Cardiac muscle cell (in vitro differentiated cells and primary cell): Measurements from ENCODE around the gene RBX1. TPM values are rescaled to one million over a fixed set of nuclear protein-coding genes. Genes with fewer than 3 reads are reported as not detected.

Source experiments
- DNase-seq, 2 donors: peaks; one replicate each; pipeline versions ENCODE4 v3.0.0 to v3.0.0-alpha.2; 2010 to 2017; ENCODE audit warnings: low read depth in 1 of 2, low spot score in 1 of 2
- H3K27ac ChIP-seq: fragments of 200-600 bp; sonication (generic); 2 replicates; pipeline ENCODE4 v1.5.1; 2016
- H3K27me3 ChIP-seq: fragments of 200-600 bp; sonication (generic); 2 replicates; pipeline ENCODE4 v1.6.0; 2016; ENCODE audit warnings: control low read depth
- H3K36me3 ChIP-seq: fragments of 200-600 bp; sonication (generic); 2 replicates; pipeline ENCODE4 v1.5.1; 2016; ENCODE audit warnings: control low read depth
- H3K4me1 ChIP-seq: fragments of 200-600 bp; sonication (generic); 2 replicates; pipeline ENCODE4 v1.8.1; 2017; ENCODE audit warnings: low read depth, mild to moderate bottlenecking, mixed run types
- H3K4me3 ChIP-seq: fragments of 200-600 bp; sonication (generic); 2 replicates; pipeline ENCODE4 v1.5.1; 2016; ENCODE audit warnings: mild to moderate bottlenecking
- H3K9me3 ChIP-seq: fragments of 200-600 bp; sonication (generic); 2 replicates; pipeline ENCODE4 v1.5.1; 2017; ENCODE audit warnings: low read depth, mild to moderate bottlenecking, control low read depth
- polyA plus RNA-seq: library from polyadenylated mRNA; unstranded; fragments of >200 nt; fragmentation: Nextera tagmentation; extraction: Ambion mirVana; gene quantifications from 2 replicates; pipeline ENCODE4 v1.2.1, GENCODE V29; 2016
- total RNA-seq: library from RNA; depleted of rRNA; stranded (reverse); fragments of >200 nt; gene quantifications from 2 replicates; pipeline ENCODE4 v1.2.3, GENCODE V29; 2016
- TF ChIP-seq, protein P1 (sequence below): IDR thresholded peaks from 2 replicates; pipeline ENCODE4 v1.5.1; 2012; ENCODE audit warnings: low read depth, mild to moderate bottlenecking, low read length

RBX1 gene
- total and polyA plus RNA-seq, 2 experiments from 2014 or later = 86.4 to 356 TPM

DNA sequence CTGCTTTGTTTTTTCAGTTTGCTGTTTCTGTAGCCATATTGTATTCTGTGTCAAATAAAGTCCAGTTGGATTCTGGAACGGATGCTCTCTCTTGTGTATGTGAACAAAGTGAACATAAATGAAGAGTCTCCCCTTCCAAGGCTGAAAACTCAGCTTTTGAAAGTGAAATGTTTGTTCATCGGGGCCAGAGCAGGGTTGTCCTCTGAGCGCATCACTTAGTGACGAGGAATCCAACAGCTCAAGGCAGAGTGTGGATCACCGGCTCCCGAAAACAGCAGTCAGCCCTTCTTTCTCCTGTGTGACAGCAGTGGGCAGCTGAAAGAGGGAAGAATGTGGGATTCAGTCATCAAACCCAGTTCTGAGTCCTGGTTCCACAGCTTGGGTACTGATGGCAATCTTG lies 21.4 kb downstream of the RBX1 start:
- TF ChIP-seq, protein P1, sequence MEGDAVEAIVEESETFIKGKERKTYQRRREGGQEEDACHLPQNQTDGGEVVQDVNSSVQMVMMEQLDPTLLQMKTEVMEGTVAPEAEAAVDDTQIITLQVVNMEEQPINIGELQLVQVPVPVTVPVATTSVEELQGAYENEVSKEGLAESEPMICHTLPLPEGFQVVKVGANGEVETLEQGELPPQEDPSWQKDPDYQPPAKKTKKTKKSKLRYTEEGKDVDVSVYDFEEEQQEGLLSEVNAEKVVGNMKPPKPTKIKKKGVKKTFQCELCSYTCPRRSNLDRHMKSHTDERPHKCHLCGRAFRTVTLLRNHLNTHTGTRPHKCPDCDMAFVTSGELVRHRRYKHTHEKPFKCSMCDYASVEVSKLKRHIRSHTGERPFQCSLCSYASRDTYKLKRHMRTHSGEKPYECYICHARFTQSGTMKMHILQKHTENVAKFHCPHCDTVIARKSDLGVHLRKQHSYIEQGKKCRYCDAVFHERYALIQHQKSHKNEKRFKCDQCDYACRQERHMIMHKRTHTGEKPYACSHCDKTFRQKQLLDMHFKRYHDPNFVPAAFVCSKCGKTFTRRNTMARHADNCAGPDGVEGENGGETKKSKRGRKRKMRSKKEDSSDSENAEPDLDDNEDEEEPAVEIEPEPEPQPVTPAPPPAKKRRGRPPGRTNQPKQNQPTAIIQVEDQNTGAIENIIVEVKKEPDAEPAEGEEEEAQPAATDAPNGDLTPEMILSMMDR = no peak
- Histone ChIP-seq H3K27ac (peak overlapping the region; percentile 72), H3K36me3 (peaks cover 19% of the 10 kb centered on the region), H3K4me3 (no peak overlapping the region), H3K27me3 (no peaks in the 10 kb centered on the region), H3K4me1 (peaks cover 6% of the 10 kb centered on the region), H3K9me3 (no peaks in the 10 kb centered on the region)
- DNase-seq = no peak

DNA sequence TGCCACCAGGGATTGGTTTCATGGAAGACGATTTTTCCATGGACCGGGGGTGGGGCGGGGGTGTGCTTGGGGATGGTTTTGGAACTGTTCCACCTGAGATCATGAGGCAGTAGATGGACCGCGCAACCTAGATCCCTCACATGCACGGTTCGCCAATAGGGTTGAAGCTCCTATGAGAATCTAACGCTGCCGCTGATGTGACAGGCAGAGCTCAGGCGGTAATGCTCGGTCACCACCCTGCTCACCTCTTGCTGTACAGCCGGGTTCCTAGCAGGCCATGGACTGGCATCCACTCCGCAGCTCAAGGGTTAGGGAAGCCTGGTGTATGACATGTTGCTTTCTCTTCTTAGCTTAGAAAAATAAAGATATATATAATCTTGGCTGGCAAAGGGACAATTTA lies 22.0 kb downstream of the RBX1 start:
- no peak for DNase-seq
- no peak overlapping the region for H3K4me3 ChIP-seq
- H3K36me3 ChIP-seq = peaks cover 18% of the 10 kb centered on the region
- H3K9me3 ChIP-seq = no peaks in the 10 kb centered on the region
- H3K27ac ChIP-seq = peak overlapping the region; percentile 72
- TF ChIP-seq, protein P1 = no peak
- H3K4me1 ChIP-seq = peaks cover 6% of the 10 kb centered on the region
- H3K27me3 ChIP-seq = no peaks in the 10 kb centered on the region

DNA sequence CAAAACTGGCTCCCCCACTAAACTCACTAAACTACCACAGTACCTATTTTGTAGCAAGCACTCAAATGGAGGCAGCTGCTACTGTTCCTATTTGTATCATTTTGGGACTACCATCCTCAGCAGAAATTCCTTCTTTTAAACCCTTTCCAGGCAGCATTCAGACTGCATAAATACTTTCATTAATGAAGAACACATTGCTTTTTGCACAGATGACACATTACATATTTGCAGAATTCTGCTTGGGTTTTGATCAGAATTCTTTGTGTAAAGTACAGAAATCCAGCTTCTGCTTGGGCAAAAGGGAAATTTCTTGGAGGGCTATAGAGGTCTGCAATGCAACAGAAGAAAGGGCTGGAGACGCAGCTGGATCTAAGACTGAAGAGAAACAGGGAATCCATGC lies 24.2 kb downstream of the RBX1 start:
- no peaks in the 10 kb centered on the region for H3K27me3 ChIP-seq
- TF ChIP-seq, protein P1 = no peak
- DNase-seq = no peak
- no peak overlapping the region for H3K4me3 ChIP-seq
- H3K4me1 ChIP-seq = peaks cover 16% of the 10 kb centered on the region
- peaks cover 5% of the 10 kb centered on the region for H3K36me3 ChIP-seq
- H3K27ac ChIP-seq = no peak overlapping the region
- H3K9me3 ChIP-seq = no peaks in the 10 kb centered on the region

DNA sequence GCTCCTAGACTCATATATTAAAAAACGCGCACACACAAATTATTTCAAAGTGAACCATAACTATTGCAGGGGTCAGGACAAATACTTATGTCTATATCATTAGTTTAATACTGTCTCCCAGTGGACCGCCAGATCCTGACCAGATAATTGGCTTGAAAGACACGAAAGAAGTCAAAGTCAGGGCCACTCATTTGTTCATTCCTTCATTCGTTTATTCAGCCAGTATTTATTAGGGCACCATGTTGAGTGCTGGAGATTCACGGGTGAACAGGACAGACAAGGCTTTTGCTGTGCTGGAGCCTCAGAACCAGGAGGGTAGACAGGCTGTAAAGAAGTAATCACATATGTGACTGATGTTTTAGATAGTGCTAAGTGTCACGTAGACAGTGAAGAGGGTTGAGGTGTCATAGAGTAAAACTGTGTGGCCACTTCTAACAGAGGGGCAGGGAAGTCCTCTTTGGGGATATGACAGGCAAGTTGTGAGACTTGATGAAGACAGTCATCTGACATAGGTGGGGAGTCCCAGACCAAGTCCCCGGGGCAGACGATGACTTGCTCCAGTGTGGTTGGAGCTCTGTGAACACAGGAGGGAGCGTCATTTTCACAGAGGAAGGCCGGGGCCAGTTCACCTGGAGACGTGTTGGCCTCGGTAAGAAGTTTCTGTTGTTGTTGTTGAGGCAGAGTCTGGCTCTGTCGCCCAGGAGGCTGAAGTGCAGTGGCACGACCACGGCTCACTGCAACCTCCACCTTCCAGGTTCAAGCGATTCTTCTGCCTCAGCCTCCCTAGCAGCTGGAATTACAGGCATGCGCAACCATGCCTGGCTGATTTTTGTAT lies 25.9 kb downstream of the RBX1 start:
- TF ChIP-seq, protein P1 = no peak
- Histone ChIP-seq H3K27ac (peak overlapping the region; percentile 66), H3K27me3 (no peaks in the 10 kb centered on the region)

DNA sequence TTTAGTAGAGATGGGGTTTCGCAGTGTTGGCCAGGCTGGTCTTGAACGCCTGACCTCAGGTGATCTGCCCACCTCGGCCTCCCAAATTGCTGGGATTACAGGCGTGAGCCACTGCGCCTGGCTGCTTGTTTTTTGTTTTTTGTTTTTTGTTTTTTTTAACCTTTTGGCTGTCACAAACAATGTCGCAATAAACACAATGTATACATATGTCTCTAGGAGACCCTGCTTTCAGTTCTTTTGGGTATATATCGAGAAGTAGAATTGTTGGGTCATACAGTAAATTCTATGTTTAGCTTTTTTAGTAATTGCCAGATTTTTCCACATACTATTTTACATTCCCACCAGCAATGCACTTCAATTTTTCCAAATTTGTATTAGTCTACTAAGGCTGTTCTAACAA lies 28.0 kb downstream of the RBX1 start:
- peak overlapping the region; percentile 77 for H3K27ac ChIP-seq
- no peaks in the 10 kb centered on the region for H3K36me3 ChIP-seq
- TF ChIP-seq, protein P1 = no peak
- DNase-seq = no peak
- no peaks in the 10 kb centered on the region for H3K9me3 ChIP-seq
- peaks cover 37% of the 10 kb centered on the region for H3K4me1 ChIP-seq
- no peak overlapping the region for H3K4me3 ChIP-seq
- no peaks in the 10 kb centered on the region for H3K27me3 ChIP-seq

More for the DNA sequence above, 25.9 kb downstream of the RBX1 start:
- H3K4me1 ChIP-seq = peaks cover 21% of the 10 kb centered on the region
- H3K36me3 ChIP-seq = peaks cover 5% of the 10 kb centered on the region
- no peak for DNase-seq
- no peaks in the 10 kb centered on the region for H3K9me3 ChIP-seq
- no peak overlapping the region for H3K4me3 ChIP-seq
